ENCODE measurements around the gene ADCK2. TPM values are rescaled to one million over a fixed set of nuclear protein-coding genes. Genes with fewer than 3 reads are reported as not detected.

Gene ADCK2
- total RNA-seq, 4 donors from 2014 or later = 19.2 to 43.5 (median 26.8) TPM

GRCh38 chr7:140677496-140677895 lies 4.8 kb downstream of the ADCK2 start:
- TF ChIP-seq CTCF (IDR thresholded peaks at IDR 0.05) (no peak), POLR2A (IDR thresholded peaks at IDR 0.05; ENCODE audit: low read depth) (no peak), POLR2AphosphoS5 (IDR thresholded peaks at IDR 0.05) (no peak), EP300 (IDR thresholded peaks at IDR 0.05) (no peak)
- WGBS = 92% methylated on average over 3 of the region's 3 CpGs
- Histone ChIP-seq H3K9me3 (no peaks in the 10 kb centered on the region), H3K27me3 (no peaks in the 10 kb centered on the region), H3K4me1 (peaks cover 24 to 40% (median 33%) of the 10 kb centered on the region in 4 donors), H3K36me3 (peaks cover 13 to 60% (median 48%) of the 10 kb centered on the region in 4 donors), H3K27ac (replicated peaks in 1 of 4) (no peak overlapping the region), H3K4me3 (no peak overlapping the region)
- DNase-seq (ENCODE audit: extremely low spot score) = no peak
- intact Hi-C loops (cut with DNase I) = loop anchor here (10.0 kb wide), 1 partner anchor 283 kb away; the partner anchor contains the start of gene SLC37A3

- H3K9me3 ChIP-seq = no peaks in the 10 kb centered on the region
- no peaks in the 10 kb centered on the region for H3K27me3 ChIP-seq
- no peak overlapping the region for H3K27ac ChIP-seq (replicated peaks in 1 of 4)
- intact Hi-C loops (cut with DNase I) = loop anchor here (10.0 kb wide), 1 partner anchor 283 kb away; the partner anchor contains the start of gene SLC37A3
- no peak for DNase-seq (ENCODE audit: extremely low spot score)
- H3K4me1 ChIP-seq = peaks cover 23 to 36% (median 30%) of the 10 kb centered on the region in 4 donors
- H3K4me3 ChIP-seq = no peak overlapping the region
- TF ChIP-seq CTCF (IDR thresholded peaks at IDR 0.05) = no peak
- TF ChIP-seq POLR2AphosphoS5 (IDR thresholded peaks at IDR 0.05) = no peak
- TF ChIP-seq POLR2A (IDR thresholded peaks at IDR 0.05; ENCODE audit: low read depth) = no peak
- H3K36me3 ChIP-seq = peaks cover 16 to 65% (median 51%) of the 10 kb centered on the region in 4 donors
- 98% methylated on average over 20 of the region's 20 CpGs for WGBS
Measured at GRCh38 chr7:140678081-140678815, 5.5 kb downstream of the ADCK2 start.

- TF ChIP-seq EP300 (IDR thresholded peaks at IDR 0.05) (no peak), CTCF (IDR thresholded peaks at IDR 0.05) (no peak), POLR2A (IDR thresholded peaks at IDR 0.05; ENCODE audit: low read depth) (no peak), POLR2AphosphoS5 (IDR thresholded peaks at IDR 0.05) (no peak)
- Histone ChIP-seq H3K4me1 (peaks cover 21 to 30% (median 25%) of the 10 kb centered on the region in 4 donors), H3K4me3 (no peak overlapping the region), H3K9me3 (no peaks in the 10 kb centered on the region), H3K27ac (replicated peaks in 1 of 4) (no peak overlapping the region), H3K36me3 (peaks cover 18 to 71% (median 56%) of the 10 kb centered on the region in 4 donors), H3K27me3 (no peaks in the 10 kb centered on the region)
- WGBS = 99% methylated on average over 7 of the region's 7 CpGs
- intact Hi-C loops (cut with DNase I) = loop anchor here (10.0 kb wide), 1 partner anchor 284 kb away; the partner anchor contains the start of gene SLC37A3
- DNase-seq (ENCODE audit: extremely low spot score) = no peak
Measured at GRCh38 chr7:140678816-140679130, 6.0 kb downstream of the ADCK2 start.

DNA sequence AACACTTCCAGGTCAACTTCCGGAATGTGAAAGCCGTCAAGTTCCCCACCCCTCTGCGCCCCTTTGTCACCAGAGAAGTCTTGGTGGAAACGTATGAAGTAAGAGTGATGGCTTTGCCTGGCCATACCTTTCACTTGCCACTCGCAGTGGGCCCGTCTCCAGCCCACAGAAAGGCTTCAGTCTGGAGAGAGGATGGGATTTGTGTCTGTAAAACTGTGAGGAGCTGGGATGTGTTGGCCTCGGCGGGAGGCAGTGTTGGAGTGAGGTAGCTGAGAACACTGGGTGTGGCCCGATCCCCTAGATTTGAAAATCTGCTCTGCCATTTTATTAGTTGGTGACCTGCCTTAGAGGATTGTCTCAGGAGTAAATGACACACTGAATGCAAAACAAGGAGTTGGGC lies 6.4 kb downstream of the ADCK2 start:
- H3K4me3 ChIP-seq = no peak overlapping the region
- H3K4me1 ChIP-seq = peaks cover 17 to 26% (median 21%) of the 10 kb centered on the region in 4 donors
- no peaks in the 10 kb centered on the region for H3K9me3 ChIP-seq
- no peak for TF ChIP-seq POLR2A (IDR thresholded peaks at IDR 0.05; ENCODE audit: low read depth)
- TF ChIP-seq EP300 (IDR thresholded peaks at IDR 0.05) = no peak
- TF ChIP-seq CTCF (IDR thresholded peaks at IDR 0.05) = no peak
- no peak for TF ChIP-seq POLR2AphosphoS5 (IDR thresholded peaks at IDR 0.05)
- intact Hi-C loops (cut with DNase I) = loop anchor here (10.0 kb wide), 1 partner anchor 284 kb away; the partner anchor contains the start of gene SLC37A3
- H3K27me3 ChIP-seq = no peaks in the 10 kb centered on the region
- peaks cover 18 to 75% (median 58%) of the 10 kb centered on the region in 4 donors for H3K36me3 ChIP-seq
- H3K27ac ChIP-seq (replicated peaks in 1 of 4) = no peak overlapping the region
- DNase-seq (ENCODE audit: extremely low spot score) = no peak
- 95% methylated on average over 9 of the region's 9 CpGs for WGBS
